ENCODE data around the gene PHF19.

Gene PHF19

GRCh38 chr9:120852240-120853010, 24.6 kb downstream of the PHF19 start:
- DNase-seq = no peak

GRCh38 chr9:120851449-120851848, 25.5 kb downstream of the PHF19 start:
- no peak for DNase-seq

DNA sequence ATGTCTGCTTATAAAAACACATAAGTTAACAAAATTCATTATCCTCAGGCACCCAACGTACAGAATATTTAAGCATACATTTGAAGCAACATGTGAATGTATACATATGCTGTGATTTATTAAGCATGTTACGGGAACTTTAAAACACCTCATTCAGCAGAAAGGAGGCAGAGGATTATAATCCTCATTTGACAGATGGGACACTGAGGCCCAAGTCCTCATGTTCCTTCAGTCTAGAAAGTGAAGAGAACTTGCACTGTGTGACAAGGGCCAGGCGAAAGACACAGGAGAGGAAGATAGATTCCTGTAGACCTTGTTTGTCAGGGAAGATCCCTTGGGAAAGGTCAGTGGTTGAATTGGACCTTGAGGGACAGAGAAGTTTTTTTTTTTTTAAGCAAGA, 26.7 kb downstream of the PHF19 start:
- DNase-seq = no peak

- DNase-seq = no peak
Observed at GRCh38 chr9:120846906-120847305, 30.1 kb downstream of the PHF19 start.

GRCh38 chr9:120846251-120846889, 30.6 kb downstream of the PHF19 start:
- DNase-seq = no peak

GRCh38 chr9:120845255-120845654, 31.7 kb downstream of the PHF19 start:
- DNase-seq = no peak

DNA sequence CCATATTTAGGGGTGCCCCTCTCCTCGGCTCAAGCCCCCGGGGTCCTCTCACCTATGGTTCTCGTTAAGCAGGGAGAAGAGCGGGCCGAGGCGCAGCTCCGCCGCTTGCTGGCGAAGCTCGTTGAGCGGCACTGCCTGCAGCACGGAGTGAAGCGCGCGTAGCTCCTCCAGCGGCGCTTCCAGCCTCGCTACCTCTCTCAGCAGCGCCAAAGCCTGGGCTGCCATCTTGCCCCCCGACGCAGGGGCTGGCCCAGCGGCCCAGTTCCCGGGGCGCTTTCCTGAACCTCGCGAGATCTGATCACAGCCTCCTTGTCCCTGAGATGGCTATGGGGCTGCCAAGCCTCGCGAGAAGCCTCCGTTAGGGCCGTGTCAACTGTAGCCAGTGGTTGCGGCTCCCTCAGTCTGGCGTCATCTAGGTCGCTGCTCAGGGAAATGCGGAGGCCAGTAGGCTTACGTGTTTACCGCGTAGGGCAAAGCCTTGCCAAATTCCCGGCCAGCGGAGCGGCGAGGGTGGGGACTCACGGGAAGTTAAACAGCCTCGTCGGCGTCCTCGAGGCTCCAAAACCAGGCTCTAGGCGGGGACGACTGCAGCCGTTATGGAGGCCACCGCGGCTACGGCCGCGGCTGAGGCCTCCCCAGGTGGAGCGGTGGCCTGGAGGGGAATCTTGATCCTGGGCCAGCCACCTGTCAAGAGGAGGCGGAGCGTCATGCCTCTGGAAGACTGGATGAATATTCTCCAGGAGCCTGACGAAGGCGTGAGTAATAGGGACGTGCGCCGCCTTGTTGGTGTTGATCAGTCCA, 34.1 kb downstream of the PHF19 start, which contains the start of gene PSMD5:
PSMD5 (minus strand) TSS at position 238 of the 801 bp plus-strand sequence; CDS start at position 225, 13 bp downstream.
- DNase-seq = peak; percentile 91

DNA sequence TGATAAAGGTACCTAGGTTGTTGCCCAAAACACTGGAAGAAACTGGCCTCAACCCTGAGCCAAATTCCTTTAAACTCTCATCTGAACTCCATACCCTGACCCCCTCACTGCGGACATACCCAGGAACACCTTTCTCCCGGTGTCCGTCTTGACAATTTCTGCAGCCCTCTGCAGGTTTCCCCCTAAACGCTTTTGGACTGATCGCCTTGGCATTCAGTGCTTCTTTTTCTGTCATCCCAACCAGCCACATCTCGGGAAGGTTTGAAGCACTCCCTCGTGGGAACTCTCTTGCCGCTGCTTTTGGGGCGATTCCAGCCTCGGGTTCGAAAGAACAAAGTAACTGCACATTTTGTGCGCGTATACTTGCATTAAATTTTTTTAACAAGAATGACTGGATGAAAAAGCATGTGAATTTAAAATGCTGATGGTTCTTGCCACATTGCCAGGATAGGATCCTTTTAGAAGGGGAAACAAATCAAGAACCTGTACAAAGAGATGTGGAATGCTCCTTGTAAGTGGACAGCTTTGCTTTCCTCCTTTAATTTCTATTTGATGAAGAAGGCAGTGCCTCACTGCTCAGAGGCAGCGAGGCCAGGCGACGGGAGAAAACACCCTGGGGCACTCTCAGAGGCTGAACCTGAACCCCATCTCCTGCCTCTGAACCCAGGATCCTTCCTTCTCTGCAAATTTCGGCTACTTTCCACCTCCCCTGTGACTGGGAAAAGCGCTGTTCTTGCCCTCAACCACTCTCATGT, 34.9 kb downstream of the PHF19 start:
- DNase-seq = no peak

DNA sequence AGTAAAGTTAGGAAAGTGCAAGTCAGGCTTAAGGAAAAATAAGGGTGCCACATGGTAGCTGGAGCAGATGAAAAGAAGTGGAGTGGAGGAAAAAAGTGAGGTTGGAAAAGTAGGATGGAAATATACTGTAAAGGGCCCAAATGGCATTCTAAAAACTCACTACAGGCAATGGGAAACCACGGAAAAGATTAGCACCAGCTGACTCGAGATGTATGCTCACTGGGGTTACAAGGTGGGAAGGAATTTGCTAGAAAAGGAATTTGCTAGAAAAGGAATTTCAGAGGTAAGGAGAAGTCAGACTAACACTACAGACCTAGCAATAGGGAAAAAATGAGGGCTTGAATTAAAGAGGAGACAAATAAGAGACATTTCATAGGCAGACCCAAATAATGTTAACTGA, 37.8 kb downstream of the PHF19 start:
- no peak for DNase-seq

- DNase-seq = no peak
Observed at GRCh38 chr9:120837921-120838320, 39.1 kb downstream of the PHF19 start.

DNA sequence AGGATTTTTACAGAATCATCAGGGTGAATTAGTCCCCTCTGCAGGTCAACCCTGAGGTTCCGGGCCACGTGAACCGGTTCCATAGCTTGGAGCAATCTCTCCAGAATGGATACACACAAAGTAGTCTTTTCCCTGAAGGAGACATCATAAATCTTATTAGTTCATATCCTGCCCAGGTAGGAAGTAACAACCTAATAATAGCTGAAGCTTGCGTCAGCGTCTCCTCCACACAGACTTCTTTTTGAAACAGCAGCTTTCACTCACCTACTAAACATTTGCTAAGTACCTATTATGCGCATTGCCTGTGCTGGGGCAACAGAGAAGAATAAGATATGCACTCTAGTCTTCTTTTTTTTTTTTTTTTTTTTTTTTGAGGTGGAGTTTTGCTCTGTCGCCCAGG, 43.7 kb downstream of the PHF19 start:
- DNase-seq = no peak

DNA sequence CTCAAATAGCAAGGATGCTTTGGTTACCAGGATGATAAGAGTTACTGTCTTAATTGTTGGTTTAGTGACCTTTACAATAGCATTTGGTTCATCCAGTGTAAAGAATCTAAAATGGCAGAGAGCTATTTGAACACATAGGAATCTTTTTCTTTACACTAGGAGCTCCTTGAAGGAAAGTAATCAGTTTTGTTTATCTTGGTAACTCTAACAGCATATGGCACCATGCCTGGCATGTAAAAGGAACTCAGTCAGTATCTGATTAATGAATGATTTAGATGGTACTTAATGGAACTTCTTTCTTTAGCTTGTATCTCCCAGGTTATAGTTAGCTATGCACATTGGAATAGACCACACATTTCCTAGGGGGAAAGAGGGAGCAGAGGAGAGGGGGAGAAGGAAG, 44.2 kb downstream of the PHF19 start:
- no peak for DNase-seq

GRCh38 chr9:120830865-120831264, 46.1 kb downstream of the PHF19 start:
- DNase-seq = no peak

GRCh38 chr9:120830151-120830550, 46.8 kb downstream of the PHF19 start:
- no peak for DNase-seq

DNA sequence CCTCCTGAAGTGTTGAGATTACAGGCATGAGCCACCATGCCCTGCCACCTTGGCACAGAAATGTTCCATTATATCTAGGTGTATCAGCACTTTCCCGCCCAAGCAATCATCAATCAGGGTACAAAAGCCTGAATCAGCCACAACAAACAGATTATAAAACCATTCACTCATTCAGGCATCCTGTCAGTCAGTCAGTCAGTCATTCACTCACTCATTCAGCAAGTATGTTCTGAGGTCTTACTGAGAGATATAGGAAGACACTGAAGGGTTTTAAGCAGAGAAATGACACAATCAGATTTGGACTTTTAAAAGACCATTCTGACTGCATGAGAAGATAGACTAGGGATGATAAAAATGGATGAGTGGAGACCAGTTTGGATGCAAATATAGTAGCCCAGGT, 47.3 kb downstream of the PHF19 start:
- no peak for DNase-seq

DNA sequence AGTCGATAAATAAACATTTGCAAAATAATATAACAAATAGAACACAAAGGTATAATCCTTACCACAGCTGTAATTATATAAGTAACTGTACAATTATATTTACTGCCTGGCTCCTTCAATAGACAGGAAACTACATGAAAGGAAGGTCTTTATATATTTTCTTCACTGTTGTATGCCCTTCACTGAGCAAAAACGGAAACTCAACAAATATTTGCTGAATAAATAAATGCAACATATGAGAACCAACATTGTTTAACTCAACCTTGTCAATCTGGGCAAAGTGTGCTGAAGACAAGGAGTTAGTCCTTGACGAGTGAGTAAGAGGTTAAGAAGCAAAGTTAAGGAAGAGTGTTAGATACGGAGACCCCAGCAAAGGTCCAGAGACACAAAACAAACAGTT, 56.9 kb downstream of the PHF19 start:
- no peak for DNase-seq

DNA sequence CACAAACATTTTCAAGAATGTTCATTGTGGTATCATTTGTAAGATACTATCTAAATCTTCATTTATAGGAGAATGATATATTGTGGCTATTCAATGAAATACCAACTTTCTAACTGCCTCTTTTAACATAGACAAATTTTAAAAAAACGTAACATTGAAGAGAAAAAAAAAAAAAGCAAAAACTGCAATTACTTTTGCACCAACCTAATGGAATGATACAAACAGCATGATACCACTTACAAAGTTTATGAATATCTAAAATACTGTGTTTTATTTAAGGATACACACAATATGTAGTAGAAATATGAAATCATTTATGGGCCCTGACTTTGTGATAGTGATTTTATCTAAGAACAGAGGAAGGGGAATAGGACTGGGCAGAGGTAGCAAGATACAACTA, 58.4 kb downstream of the PHF19 start:
- DNase-seq = no peak

DNA sequence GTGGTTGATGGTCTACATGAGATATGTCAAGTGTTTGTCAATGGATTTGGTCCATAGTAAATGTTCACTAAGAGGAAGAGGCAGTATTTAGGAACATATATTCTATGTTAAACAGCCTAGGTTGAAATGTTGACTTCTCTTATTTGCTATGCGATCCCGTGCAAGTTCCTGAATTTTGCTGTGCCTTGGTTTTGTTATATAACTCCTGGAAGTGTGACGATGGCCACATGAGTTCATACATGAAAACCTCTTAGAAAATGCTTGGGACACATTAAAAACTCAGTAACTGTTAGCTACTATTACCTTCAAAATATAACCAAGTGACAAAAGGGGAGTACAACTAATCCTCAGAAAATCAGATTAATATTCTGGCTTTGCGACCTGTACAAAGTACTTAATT, 61.9 kb downstream of the PHF19 start:
- no peak for DNase-seq

DNA sequence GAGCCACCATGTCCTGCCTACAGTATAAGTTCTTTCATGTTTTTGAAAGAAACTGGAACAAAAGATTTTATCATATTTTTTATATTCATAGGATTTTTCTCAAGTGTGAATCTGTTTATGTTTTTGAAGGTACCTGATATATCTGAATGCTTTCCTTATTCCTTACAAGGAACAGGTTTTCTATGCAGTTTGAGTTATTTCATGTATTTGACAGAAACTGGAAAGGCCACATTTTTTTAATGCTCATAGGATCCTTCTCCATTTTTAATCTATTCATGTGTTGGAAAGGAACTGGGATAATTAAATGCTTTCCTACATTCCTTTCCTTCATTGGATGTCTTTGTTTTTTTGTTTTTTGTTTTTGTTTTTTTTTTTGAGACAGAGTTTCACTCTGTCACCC, 68.1 kb downstream of the PHF19 start:
- DNase-seq = no peak

DNA sequence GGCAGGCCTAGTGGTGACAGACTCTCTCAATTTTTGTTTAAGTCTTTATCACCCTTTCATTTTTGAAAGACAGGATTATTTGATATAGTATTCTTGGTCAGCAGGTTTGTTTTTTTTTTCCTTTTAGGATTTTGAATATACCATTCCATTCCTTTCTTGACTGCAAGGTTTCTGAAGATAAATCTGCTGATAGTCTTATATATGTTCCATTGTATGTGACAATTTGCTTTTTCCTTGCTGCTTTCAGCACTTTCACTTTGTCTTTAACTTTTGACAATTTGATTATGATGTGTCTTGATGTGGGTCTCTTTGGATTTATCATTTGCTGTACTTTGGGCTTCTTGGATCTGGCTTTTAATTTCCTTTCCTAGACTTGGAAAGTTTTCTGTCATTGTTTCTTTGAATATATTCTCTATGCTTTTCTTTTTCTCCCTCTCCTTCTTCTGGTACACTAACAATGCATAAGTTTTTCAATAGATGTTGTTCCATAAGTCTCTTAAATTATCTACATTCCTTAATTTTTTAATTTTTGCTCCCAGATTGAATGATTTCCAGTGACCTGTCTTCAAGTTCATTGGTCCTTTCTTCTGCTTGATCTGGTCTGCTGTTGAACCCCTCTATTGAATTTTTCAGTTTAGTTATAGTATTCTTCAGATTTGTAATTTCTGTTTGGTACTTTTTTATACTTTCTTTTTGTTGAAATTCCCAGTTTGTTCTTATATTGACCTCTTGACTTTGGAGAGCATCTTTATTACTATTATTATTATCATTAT, 69.2 kb downstream of the PHF19 start:
- DNase-seq = no peak
